OCI-LY3 (cell line): ENCODE results near the gene P4HA1.

Source experiments
- H2AFZ ChIP-seq: fragments of 200-600, 300-600 bp; shearing (Covaris generic); 2 replicates; pipeline ENCODE4 v1.6.0; 2014; ENCODE audit warnings: antibody characterized with exemption, low read depth, low read length
- H3K27ac ChIP-seq: fragments of 200-600, 300-600 bp; sonication (generic); 2 replicates; pipeline ENCODE4 v1.5.1; 2014; ENCODE audit warnings: mild to moderate bottlenecking, low read length, moderate library complexity, mixed read lengths
- H3K27me3 ChIP-seq: fragments of 200-600, 300-600 bp; sonication (generic); 2 replicates; pipeline ENCODE4 v1.6.1; 2014; ENCODE audit warnings: low read depth, low read length, mixed read lengths
- H3K36me3 ChIP-seq: fragments of 200-600, 300-600 bp; sonication (generic); replicated peaks from 2 replicates; pipeline ENCODE3; 2014; ENCODE audit warnings: low read depth, low read length, mixed read lengths
- H3K4me1 ChIP-seq: fragments of 300-600, 200-600 bp; sonication (generic); 2 replicates; pipeline ENCODE4 v1.6.1; 2014; ENCODE audit warnings: low read length, mixed read lengths
- H3K4me2 ChIP-seq: fragments of 200-600, 300-600 bp; sonication (generic); 2 replicates; pipeline ENCODE4 v1.6.1; 2014; ENCODE audit warnings: low read length, mixed read lengths
- H3K4me3 ChIP-seq: fragments of 300-600, 200-600 bp; sonication (generic); 2 replicates; pipeline ENCODE4 v1.5.1; 2014; ENCODE audit warnings: antibody characterized with exemption, mild to moderate bottlenecking, low read length, moderate library complexity
- H3K79me2 ChIP-seq: fragments of 300-600, 200-600 bp; shearing (Covaris generic); 2 replicates; pipeline ENCODE4 v1.6.1; 2014; ENCODE audit warnings: mild to moderate bottlenecking, low read length, mixed read lengths
- H3K9ac ChIP-seq: fragments of 300-600, 200-600 bp; shearing (Covaris generic); 2 replicates; pipeline ENCODE4 v1.6.0; 2014; ENCODE audit warnings: mild to moderate bottlenecking, low read length, moderate library complexity
- H3K9me3 ChIP-seq: fragments of 200-600, 300-600 bp; shearing (Covaris generic); 2 replicates; pipeline ENCODE4 v1.6.1; 2014; ENCODE audit warnings: low read length, mixed read lengths; ENCODE audit not compliant: insufficient read depth
- H4K20me1 ChIP-seq: fragments of 200-600, 300-600 bp; sonication (generic); 2 replicates; pipeline ENCODE4 v1.6.1; 2016; ENCODE audit warnings: low read length, mixed read lengths; ENCODE audit not compliant: insufficient read depth
- CTCF ChIP-seq: fragments of 200-600, 300-600 bp; sonication (generic); IDR thresholded peaks from 2 replicates; pipeline ENCODE4 v1.5.1; 2014; ENCODE audit warnings: antibody characterized with exemption, low read length, low read depth
- EZH2phosphoT487 ChIP-seq: fragments of 200-600 bp; shearing (Covaris generic); IDR thresholded peaks from 2 replicates; pipeline ENCODE4 v1.6.1; 2018; ENCODE audit warnings: antibody characterized with exemption, mixed run types, low read depth

Gene P4HA1

GRCh38 chr10:73094986-73095480 is 1.6 kb downstream of the P4HA1 start:
- H3K27ac ChIP-seq: peak overlapping the region; percentile 88
- TF ChIP-seq EZH2phosphoT487: no peak
- no peak for TF ChIP-seq CTCF
- no peak overlapping the region for H2AFZ ChIP-seq
- no peaks in the 10 kb centered on the region for H3K9me3 ChIP-seq
- H4K20me1 ChIP-seq: peaks cover 39% of the 10 kb centered on the region
- peak overlapping the region; percentile 84 for H3K4me2 ChIP-seq
- peaks cover 9% of the 10 kb centered on the region for H3K36me3 ChIP-seq
- H3K9ac ChIP-seq: peak overlapping the region; percentile 86
- H3K79me2 ChIP-seq: peaks cover 63% of the 10 kb centered on the region
- peak overlapping the region; percentile 98 for H3K4me3 ChIP-seq
- H3K27me3 ChIP-seq: no peaks in the 10 kb centered on the region
- H3K4me1 ChIP-seq: peaks cover 22% of the 10 kb centered on the region

GRCh38 chr10:73093922-73094850 is 2.5 kb downstream of the P4HA1 start:
- Histone ChIP-seq H3K4me1 (peaks cover 22% of the 10 kb centered on the region), H3K4me3 (peak overlapping the region; percentile 98)

GRCh38 chr10:73092830-73093229 is 3.8 kb downstream of the P4HA1 start:
- no peak overlapping the region for H3K27ac ChIP-seq
- no peak for TF ChIP-seq CTCF
- no peak for TF ChIP-seq EZH2phosphoT487
- peaks cover 61% of the 10 kb centered on the region for H4K20me1 ChIP-seq
- peaks cover 19% of the 10 kb centered on the region for H3K4me1 ChIP-seq
- no peak overlapping the region for H3K4me3 ChIP-seq
- no peak overlapping the region for H3K4me2 ChIP-seq
- no peaks in the 10 kb centered on the region for H3K27me3 ChIP-seq
- no peaks in the 10 kb centered on the region for H3K9me3 ChIP-seq
- peaks cover 83% of the 10 kb centered on the region for H3K79me2 ChIP-seq
- no peak overlapping the region for H2AFZ ChIP-seq
- H3K36me3 ChIP-seq: peaks cover 9% of the 10 kb centered on the region
- no peak overlapping the region for H3K9ac ChIP-seq

More at GRCh38 chr10:73093922-73094850, 2.5 kb downstream of the P4HA1 start:
- Histone ChIP-seq H3K36me3 (peaks cover 9% of the 10 kb centered on the region), H2AFZ (no peak overlapping the region), H3K9ac (peak overlapping the region; percentile 86), H3K4me2 (peak overlapping the region; percentile 84), H4K20me1 (peaks cover 48% of the 10 kb centered on the region), H3K27me3 (no peaks in the 10 kb centered on the region), H3K79me2 (peaks cover 70% of the 10 kb centered on the region), H3K27ac (no peak overlapping the region), H3K9me3 (no peaks in the 10 kb centered on the region)
- TF ChIP-seq CTCF (no peak), EZH2phosphoT487 (no peak)

GRCh38 chr10:73088304-73088703 is 8.4 kb downstream of the P4HA1 start:
- Histone ChIP-seq H3K4me1 (no peaks in the 10 kb centered on the region), H2AFZ (no peak overlapping the region), H3K4me2 (no peak overlapping the region), H3K9ac (no peak overlapping the region), H3K27me3 (no peaks in the 10 kb centered on the region), H3K4me3 (no peak overlapping the region), H3K9me3 (no peaks in the 10 kb centered on the region), H3K36me3 (peaks cover 5% of the 10 kb centered on the region), H4K20me1 (peaks cover 82% of the 10 kb centered on the region), H3K79me2 (peaks cover 94% of the 10 kb centered on the region), H3K27ac (no peak overlapping the region)
- no peak for TF ChIP-seq EZH2phosphoT487
- no peak for TF ChIP-seq CTCF
